ENCODE results near the gene RALGPS2.
"Not testable (repeated sequence)": the region's sequence is repeated elsewhere in the genome, so short reads cannot be mapped to it uniquely, and the experiment has no call there.

RALGPS2 gene

GRCh38 chr1:178746345-178746744 is 21.3 kb downstream of the RALGPS2 start:
- FAIRE-seq (no peak), DNase-seq (ENCODE audit: insufficient read length) (no peak)
- TF ChIP-seq POLR2AphosphoS5 (IDR thresholded peaks at IDR 0.05; ENCODE audit: low read depth, low read length) (no peak), POLR2A (IDR thresholded peaks at IDR 0.05; ENCODE audit: low read depth, low read length) (no peak), TAF1 (IDR thresholded peaks at IDR 0.05; ENCODE audit: borderline replicate concordance, low read depth, low read length) (no peak)

DNA sequence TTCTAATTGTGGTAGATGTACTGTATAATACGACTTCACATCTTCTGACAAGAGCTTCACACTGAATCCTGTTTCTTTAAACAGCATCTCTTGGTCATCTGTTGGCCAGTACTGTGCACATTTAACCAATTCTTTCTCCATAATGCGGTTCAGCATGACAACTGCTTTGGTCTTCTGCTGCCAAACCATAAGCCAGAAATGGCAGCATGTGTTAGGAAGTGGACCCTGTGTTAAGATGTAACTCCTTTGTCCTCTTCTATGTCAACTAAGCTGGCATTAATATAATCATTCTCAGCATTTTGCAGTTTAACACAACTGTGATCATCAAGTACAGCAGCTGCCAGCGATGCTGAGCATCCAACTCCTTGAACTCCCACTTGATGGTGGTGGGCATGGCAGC is 22.3 kb downstream of the RALGPS2 start:
- not testable (repeated sequence) for FAIRE-seq; DNase-seq (ENCODE audit: insufficient read length)

DNA sequence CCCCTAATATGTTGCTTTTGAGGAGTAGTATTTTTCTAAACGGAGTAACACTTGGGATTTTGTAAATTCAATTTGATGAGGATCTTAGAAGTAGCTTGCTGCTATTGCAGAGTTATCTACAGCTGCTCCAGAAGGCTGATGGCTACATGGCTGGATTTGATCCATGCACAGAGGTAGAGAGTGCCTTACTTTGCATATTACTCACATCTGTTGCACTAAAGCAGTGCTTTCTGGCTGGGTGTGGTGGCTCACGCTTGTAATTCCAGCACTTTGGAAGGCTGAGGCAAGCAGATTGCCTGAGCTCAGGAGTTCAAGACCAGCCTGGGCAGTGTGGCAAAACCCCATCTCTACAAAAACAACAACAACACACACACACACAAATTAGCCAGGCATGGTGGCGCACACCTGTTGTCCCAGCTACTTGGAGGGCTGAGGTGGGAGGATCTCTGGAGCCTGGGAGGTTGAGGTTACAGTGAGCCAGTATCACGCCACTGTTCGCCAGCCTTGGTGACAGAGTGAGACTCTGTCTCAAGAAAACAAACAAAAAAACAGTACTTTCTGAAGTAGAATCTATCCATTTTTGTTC is 24.6 kb downstream of the RALGPS2 start:
- no peak for DNase-seq (ENCODE audit: insufficient read length)
- no peak for TF ChIP-seq TAF1 (IDR thresholded peaks at IDR 0.05; ENCODE audit: borderline replicate concordance, low read depth, low read length)
- TF ChIP-seq POLR2A (IDR thresholded peaks at IDR 0.05; ENCODE audit: low read depth, low read length), result no peak
- no peak for TF ChIP-seq POLR2AphosphoS5 (IDR thresholded peaks at IDR 0.05; ENCODE audit: low read depth, low read length)
- no peak for FAIRE-seq

GRCh38 chr1:178751046-178751445 is 26.0 kb downstream of the RALGPS2 start:
- FAIRE-seq, result no peak
- TF ChIP-seq POLR2A (IDR thresholded peaks at IDR 0.05; ENCODE audit: low read depth, low read length), result no peak
- no peak for TF ChIP-seq POLR2AphosphoS5 (IDR thresholded peaks at IDR 0.05; ENCODE audit: low read depth, low read length)
- no peak for TF ChIP-seq TAF1 (IDR thresholded peaks at IDR 0.05; ENCODE audit: borderline replicate concordance, low read depth, low read length)

DNA sequence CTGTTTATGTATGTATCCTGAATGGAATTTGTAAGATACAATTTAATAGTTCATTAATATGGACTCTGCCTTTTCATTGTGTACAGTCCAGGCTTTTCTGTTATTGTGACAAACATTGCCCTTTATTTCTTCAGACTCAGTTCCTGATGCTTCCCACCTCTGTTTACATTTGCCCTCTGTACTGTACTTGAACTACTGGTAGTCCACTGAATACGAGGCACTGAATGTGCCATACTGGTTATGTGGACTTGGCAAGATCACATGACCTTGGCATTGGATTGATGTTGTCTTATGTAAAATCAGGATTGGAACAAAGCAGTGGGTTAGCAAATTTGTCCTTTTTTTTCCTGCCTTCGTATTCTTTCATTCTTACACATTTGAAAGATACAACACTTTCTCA is 27.8 kb downstream of the RALGPS2 start:
- TF ChIP-seq TAF1 (IDR thresholded peaks at IDR 0.05; ENCODE audit: borderline replicate concordance, low read depth, low read length), result no peak
- no peak for TF ChIP-seq POLR2AphosphoS5 (IDR thresholded peaks at IDR 0.05; ENCODE audit: low read depth, low read length)
- TF ChIP-seq POLR2A (IDR thresholded peaks at IDR 0.05; ENCODE audit: low read depth, low read length), result no peak
- DNase-seq (ENCODE audit: insufficient read length), result no peak
- FAIRE-seq, result no peak

More at GRCh38 chr1:178751046-178751445, 26.0 kb downstream of the RALGPS2 start:
- DNase-seq (ENCODE audit: insufficient read length), result no peak

DNA sequence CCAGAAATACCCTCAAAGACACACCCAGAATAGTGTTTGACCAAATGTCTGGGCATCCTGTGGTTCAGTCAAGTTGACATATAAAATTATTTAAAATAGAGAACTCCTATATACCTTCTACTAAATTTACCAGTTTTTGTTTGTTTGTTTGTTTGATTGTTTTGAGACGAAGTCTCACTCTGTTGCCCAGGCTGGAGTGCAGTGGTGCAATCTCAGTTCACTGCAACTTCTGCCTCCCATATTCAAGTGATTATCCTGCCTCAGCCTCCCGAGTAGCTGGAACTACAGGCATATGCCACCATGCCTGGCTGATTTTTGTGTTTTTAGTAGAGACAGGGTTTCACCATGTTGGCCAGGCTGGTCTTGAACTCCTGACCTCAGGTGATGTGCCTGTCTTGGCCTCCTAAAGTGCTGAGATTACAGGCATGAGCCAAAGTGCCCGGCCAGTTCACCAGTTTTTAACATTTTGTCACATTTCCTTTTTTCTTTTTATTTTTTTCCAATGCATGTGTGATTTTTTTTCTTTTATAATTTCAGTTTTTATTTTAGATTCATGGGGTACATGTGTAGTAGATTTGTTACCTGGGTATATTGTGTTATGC is 29.7 kb downstream of the RALGPS2 start:
- not testable (repeated sequence) for FAIRE-seq; DNase-seq (ENCODE audit: insufficient read length)

GRCh38 chr1:178768423-178768822 is 43.4 kb downstream of the RALGPS2 start:
- FAIRE-seq, result peak; percentile 70
- TF ChIP-seq TAF1 (IDR thresholded peaks at IDR 0.05; ENCODE audit: borderline replicate concordance, low read depth, low read length) (no peak), POLR2A (IDR thresholded peaks at IDR 0.05; ENCODE audit: low read depth, low read length) (no peak)
- DNase-seq (ENCODE audit: insufficient read length), result peak; percentile 13

GRCh38 chr1:178772952-178773351 is 47.9 kb downstream of the RALGPS2 start:
- DNase-seq (ENCODE audit: insufficient read length) (no peak), FAIRE-seq (no peak)
- TF ChIP-seq POLR2AphosphoS5 (IDR thresholded peaks at IDR 0.05; ENCODE audit: low read depth, low read length), result no peak
- TF ChIP-seq POLR2A (IDR thresholded peaks at IDR 0.05; ENCODE audit: low read depth, low read length), result no peak
- no peak for TF ChIP-seq TAF1 (IDR thresholded peaks at IDR 0.05; ENCODE audit: borderline replicate concordance, low read depth, low read length)

DNA sequence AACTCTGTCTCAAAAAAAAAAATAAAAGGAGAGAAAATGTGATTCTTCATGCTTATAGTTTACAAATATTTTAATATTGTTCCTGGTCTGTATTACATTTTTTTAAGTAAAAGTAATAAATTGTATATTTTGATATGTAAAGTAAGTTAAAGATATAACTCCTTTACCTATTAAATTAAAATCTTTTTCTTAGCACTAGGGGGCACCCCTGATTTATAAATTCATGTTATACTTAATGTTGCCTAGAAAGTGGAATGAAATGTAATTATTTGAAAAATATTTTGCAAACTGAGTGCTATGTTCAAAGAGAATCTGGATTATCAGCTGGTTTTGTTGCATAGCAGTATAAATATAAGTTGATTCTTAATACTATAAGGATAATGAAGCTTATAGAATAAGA is 49.2 kb downstream of the RALGPS2 start:
- TF ChIP-seq TAF1 (IDR thresholded peaks at IDR 0.05; ENCODE audit: borderline replicate concordance, low read depth, low read length), result no peak
- TF ChIP-seq POLR2A (IDR thresholded peaks at IDR 0.05; ENCODE audit: low read depth, low read length), result no peak
- no peak for TF ChIP-seq POLR2AphosphoS5 (IDR thresholded peaks at IDR 0.05; ENCODE audit: low read depth, low read length)
- FAIRE-seq (no peak), DNase-seq (ENCODE audit: insufficient read length) (no peak)

DNA sequence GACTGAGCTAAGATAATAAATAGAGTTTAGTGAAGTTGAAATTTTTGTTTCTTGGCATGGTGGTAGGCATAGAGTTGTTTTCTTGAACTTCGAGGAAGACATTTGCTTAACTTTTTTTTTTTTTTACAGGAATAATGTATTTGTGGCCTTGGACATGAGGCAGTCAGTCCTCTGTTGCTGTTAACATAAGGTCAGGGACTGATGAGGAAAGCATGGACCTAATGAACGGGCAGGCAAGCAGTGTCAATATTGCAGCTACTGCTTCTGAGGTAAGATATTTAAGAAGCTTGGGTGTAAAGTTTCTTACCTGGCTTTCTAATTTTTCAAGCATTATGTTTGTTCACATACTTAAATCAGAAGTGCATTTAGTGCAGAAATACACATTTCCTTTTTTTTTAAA is 51.5 kb downstream of the RALGPS2 start:
- FAIRE-seq (no peak), DNase-seq (ENCODE audit: insufficient read length) (no peak)
- TF ChIP-seq POLR2A (IDR thresholded peaks at IDR 0.05; ENCODE audit: low read depth, low read length) (no peak), TAF1 (IDR thresholded peaks at IDR 0.05; ENCODE audit: borderline replicate concordance, low read depth, low read length) (no peak), POLR2AphosphoS5 (IDR thresholded peaks at IDR 0.05; ENCODE audit: low read depth, low read length) (no peak)

DNA sequence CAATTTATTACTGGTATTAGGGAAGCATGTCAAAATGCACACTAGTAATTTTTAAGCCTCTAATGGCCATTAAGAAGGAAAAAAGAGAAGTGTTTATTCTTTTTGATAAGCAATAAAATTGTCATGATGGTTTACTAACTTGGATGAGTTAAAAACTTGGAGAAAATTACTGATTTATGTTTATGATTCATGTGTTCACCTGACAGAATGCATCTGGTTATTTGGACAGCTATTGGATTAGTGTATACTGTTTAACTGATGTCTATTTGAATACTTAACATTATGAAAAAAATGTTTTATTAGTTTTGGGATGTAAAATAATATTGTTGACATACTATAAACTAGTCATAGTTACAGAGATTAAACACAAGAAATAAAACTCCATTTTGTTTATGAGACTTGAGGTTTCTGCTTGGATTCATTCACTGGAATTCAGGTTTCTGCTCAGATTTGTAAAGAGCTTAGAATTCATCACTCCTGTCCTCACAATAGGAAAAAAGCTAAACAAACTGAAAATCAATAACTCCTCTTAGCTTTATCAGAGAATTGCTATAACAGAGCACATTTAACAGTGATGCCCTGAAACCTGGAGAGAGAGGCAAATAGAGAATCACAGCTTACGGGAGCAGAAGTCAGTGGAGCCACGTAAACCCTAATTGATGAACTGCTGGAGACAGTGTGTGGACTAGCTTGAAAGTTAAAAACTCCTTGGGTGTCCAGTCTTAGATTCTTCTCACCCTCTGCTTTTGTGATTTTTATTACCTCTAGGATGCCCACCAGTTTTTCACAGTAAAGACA is 56.7 kb downstream of the RALGPS2 start:
- no peak for DNase-seq (ENCODE audit: insufficient read length)
- TF ChIP-seq POLR2A (IDR thresholded peaks at IDR 0.05; ENCODE audit: low read depth, low read length) (no peak), TAF1 (IDR thresholded peaks at IDR 0.05; ENCODE audit: borderline replicate concordance, low read depth, low read length) (no peak), POLR2AphosphoS5 (IDR thresholded peaks at IDR 0.05; ENCODE audit: low read depth, low read length) (no peak)
- FAIRE-seq, result no peak

- FAIRE-seq, result no peak
These were observed 59.1 kb downstream of the RALGPS2 start for GRCh38 chr1:178784131-178784536.

More at GRCh38 chr1:178784131-178784536, 59.1 kb downstream of the RALGPS2 start:
- DNase-seq (ENCODE audit: insufficient read length), result no peak
- TF ChIP-seq TAF1 (IDR thresholded peaks at IDR 0.05; ENCODE audit: borderline replicate concordance, low read depth, low read length) (no peak), POLR2AphosphoS5 (IDR thresholded peaks at IDR 0.05; ENCODE audit: low read depth, low read length) (no peak), POLR2A (IDR thresholded peaks at IDR 0.05; ENCODE audit: low read depth, low read length) (no peak)
